ENCODE results near the gene TMEM63B. TPM values are rescaled to one million over a fixed set of nuclear protein-coding genes. Genes with fewer than 3 reads are reported as not detected.
"Not testable (repeated sequence)": the region's sequence is repeated elsewhere in the genome, so short reads cannot be mapped to it uniquely, and the experiment has no call there.

Gene TMEM63B
- polyA plus RNA-seq, 1 donor = 17.7 TPM

DNA sequence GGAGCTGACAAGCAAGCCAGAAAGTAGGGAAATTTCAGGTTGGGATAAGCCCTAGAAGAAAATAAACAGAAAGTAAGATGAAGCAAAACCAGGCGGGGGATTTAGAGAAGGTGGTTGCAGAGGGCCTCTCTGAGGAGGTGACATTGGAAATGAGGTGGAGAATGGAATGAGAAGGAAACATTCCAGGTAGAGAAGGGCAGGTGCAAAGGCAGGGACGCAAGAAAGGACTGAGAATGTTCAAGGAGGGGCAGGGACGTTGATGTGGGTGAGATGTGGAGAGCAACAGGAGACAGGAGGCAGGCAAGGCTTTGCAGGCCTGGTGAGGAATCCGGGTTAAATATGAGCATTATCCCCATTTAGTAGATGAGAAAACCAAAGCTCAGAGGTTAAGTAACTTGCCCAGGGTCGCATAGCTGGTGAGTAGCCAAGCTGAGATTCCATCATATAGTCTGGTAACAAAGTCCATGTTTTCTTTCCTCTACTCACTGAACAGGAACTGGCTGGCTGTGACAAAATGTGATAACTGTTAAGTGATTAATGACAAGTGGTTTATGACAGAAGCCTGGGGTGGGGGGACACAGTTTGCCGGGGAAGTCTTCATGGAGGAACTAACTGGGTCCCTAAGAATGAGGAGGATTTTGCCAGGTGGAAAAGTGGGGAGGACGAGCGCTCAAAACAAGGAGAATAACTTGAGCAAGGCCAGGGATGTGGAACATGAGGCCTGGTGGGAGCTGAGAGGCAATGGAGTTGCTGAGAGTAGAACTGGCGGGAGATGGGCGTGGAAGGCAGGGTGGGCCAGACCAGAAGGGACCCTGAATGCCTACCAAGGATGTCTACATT, 32.7 kb upstream of the TMEM63B start:
- DNase-seq (ENCODE audit: low read depth) = no peak

DNA sequence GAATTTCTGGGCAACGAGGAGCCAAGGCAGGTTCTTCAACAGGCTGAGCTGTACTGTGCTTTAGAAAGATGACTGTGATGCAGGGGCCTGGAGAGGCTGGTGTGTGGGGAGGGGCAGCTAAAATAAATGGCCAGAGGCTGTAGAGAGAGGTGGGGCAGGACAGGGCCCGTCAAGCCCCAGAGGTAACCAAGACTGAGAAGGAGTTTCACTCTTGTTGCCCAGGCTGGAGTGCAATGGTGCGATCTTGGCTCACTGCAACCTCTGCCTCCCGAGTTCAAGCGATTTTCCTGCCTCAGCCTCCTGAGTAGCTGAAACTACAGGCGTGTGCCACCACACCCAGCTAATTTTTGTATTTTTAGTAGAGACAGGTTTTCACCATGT, 32.1 kb upstream of the TMEM63B start:
- not testable (repeated sequence) for DNase-seq (ENCODE audit: low read depth)

DNA sequence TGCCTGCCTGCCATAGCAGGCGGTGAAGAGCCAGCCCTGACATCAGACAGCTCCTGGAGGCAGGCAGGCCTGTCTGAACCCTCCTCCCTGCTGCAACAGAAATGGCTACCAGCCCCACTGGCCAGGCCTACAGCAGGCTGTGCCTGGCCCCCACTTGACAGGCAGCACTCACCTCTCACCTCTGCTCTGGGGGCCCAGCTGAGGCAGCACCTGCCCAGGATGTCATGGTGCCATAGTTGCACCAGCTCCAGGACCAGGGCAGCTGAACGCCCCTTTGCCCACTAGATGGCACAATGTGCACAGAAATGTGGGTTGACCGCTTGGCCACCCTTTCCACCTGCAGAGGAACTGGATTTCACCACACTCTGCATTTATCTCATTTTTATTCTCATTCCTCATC, 30.7 kb upstream of the TMEM63B start:
- DNase-seq (ENCODE audit: low read depth) = no peak

DNA sequence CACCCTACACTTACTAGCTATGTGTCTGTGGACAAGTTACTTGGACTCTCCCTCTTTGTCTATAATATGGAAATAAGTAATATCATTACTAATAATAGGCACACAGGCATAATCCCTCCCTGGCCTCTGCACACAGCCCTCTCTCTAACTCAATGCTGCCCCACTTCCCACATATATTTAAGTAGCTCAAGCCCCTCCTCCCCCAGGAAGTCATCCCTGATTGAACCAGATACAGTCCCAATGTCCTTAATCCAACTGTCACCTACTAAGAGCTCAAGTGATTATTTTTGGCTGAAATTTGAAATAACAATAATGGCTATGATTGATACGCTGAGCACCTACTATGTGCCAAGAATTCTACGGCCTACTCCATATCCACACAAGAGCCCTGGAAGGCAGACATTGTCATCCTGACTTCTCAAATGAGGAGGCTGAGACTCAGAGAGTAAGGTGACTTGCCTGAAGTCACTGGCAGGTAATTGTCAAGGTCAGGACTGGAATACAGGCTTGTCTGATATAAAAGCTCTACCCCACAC, 29.5 kb upstream of the TMEM63B start:
- no peak for DNase-seq (ENCODE audit: low read depth)

DNA sequence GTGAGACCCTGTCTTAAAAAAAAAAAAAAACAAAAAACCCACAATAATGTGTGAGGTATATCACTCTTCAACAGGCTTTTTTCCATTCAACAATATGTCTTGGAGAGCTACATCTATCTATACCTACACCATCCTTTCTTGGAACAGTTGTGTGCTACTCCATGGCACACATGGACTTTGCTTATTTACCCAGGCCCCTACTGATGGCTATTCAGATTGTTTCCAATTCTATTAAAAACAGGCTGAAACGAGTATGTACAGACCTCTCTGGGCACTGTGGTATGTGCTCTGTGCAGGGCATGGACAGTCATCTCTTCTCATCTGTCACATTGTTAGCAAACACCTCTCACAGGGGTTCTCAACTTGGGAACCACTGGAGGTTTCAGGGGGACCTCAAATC, 28.2 kb upstream of the TMEM63B start:
- no peak for DNase-seq (ENCODE audit: low read depth)

DNA sequence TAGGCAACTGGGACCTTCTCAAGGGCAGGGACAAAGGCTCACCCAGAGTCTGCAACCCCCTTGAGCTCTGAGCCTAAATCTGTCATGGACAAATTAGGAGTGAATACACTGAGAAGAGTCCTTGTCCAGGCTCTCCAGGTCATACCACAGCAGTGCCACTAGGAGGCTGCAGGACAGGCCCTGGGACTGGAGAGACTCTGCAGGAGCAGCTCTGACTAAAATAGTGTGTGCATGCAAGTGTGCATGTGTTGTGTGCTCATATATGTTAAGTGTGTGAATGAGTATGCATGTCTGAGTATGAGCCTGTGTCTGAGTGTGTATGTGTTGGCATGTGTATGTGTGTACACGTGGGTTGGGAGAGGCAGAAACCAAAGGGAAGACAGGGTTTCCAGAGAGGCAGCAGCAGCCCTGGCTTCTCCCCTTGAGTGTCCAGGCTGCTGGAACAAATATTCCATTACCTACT, 27.2 kb upstream of the TMEM63B start:
- DNase-seq (ENCODE audit: low read depth) = no peak

DNA sequence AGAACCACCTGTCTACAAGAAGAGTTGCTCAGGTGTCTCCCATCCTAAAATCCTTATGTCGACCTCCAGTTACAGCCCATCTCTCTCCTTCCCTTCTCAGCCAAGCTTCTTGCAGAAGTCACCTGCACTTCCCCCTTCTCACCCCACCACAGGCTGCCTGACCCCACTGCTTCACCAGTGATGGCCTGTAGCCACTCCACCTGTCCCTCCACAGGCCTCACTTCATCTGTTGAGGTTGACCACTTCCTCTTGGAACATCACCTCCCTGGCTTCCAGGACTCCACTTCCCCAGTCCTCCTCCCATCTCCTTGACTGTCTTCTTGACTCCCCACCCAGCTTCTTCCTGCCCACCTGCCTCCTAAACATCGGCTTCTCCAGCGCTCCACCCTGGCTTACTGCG, 25.5 kb upstream of the TMEM63B start:
- DNase-seq (ENCODE audit: low read depth) = no peak

DNA sequence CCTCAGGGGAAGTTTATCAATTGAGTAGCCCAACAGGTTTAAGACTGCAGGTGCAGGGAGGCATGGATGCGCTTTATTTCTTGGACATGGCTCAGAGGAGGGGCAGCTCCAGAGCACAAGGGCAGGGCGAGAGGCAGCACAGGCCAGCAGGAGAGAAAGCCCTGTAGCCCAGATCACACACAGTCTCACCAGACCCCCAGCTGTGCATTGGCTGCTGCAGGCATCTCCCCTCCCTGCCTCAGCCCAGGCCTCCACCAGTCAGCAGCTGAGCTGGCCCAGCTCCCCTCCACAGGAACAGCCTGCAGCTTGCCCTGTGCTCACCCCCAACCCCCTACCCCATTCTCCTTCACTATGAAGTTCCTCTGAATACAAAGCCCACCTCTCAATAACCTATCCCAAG, 24.8 kb upstream of the TMEM63B start:
- DNase-seq (ENCODE audit: low read depth) = no peak

DNA sequence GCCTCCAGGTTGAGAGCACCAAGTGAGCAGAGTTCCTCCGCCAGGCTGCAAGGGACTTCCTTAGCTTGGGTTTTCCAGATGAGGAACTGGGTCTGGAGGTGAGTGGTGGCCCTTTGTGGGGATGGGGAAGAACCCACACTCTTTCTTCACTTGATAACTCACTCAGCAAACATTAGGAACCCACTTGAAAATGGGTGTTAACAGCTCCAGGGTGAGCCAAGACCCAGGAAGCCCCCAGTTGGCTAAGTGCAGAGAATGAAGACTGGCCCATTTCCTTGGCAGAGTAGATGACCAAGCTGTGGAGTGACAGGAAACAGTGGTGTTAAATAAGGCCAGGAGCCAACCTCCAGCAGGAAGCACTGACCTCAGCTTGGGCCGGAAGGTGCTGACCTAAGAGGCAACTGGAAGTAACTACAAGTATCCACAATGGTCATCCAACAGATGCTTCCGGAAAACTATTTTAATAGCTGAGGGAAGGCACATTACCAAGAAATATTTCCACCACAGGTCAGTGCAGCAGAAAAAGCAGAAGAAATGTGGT, 22.8 kb upstream of the TMEM63B start:
- DNase-seq (ENCODE audit: low read depth) = no peak

DNA sequence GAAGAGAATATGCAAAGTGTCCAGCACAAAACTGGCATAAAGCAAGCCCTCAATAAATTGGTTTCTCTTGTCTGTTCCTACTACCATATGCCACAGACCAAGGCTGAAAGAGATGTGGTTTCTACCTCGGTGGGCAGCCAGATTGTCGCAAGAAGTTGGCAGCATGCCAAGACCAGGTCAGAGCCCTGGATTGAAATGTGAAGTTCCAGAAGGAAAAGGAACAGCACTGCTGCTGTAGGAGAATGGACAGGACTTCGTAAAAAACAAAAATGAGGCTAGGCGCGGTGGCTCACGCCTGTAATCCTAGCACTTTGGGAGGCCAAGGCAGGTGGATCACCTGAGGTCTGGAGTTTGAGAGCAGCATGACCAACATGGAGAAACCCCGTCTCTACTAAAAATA, 22.2 kb upstream of the TMEM63B start:
- no peak for DNase-seq (ENCODE audit: low read depth)

DNA sequence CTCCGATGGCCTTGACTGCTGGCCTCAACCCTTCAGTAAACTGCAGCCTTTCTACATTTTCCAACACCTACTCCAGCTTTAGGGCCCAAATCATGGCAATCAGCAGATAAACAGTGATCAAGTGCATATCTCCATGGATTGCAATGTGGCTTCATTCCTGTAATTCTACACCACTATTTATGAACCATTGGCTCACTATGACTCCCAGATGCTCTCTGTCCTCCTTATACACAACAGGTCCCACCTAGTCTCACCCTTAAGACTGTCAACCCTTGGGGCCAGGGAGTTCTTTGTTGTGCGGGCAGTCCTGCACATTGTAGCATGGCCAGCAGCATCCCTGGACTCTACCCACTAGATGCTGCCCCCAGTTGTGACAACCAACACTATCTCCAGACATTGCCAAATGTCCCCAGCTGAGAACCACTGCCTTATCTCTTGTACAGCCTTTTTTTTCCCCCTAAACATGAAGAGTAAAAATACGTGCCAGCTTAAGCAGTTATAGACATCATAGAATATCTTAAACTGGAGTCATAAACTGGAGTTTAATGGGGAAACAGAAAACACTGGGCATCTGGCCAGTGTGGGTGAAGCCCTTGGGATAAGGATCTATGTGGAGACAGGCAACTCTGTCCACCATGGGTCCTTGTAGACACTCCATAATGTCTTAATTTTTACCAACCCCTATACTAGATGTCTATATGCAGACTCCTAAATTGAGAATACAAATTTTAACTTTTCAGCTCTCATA, 21.2 kb upstream of the TMEM63B start:
- no peak for DNase-seq (ENCODE audit: low read depth)

DNA sequence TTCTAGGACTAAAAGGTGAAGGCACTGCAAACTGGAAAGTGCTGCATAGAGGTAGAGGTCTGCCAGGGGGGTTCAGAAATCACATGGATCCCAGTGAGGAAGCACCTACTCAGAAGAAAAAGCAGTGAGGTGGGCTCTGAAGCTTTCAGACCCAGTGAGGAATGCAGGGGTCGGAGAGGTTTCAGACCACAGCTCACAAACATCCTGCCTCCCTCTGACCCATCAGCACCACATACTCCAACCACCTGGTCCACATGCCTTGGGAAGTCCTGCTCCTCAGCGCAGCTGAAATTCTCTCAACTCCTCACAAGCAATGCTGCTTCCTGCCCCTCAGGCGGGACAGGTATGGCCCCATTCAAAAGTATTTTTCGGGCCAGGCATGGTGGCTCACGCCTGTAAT, 20.3 kb upstream of the TMEM63B start:
- DNase-seq (ENCODE audit: low read depth) = no peak

DNA sequence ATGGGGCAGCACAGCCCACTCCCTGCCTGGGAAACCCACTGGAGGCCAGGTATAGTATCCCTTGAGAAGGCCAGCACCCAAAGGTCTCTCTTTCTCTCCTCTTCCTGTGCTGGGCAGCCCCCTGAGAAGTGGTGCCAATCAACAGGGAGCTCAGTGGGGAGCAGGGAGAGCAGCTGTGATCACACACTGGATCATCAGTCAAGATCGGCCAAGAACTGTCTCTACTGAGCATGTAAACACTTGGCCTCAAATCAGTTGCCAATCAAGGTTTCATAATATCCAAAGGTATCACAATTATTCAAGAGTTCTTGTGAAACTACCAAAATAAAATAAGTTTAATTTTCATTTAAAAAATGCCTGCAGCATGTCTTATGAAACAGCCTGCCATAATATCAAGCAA, 18.9 kb upstream of the TMEM63B start:
- no peak for DNase-seq (ENCODE audit: low read depth)

DNA sequence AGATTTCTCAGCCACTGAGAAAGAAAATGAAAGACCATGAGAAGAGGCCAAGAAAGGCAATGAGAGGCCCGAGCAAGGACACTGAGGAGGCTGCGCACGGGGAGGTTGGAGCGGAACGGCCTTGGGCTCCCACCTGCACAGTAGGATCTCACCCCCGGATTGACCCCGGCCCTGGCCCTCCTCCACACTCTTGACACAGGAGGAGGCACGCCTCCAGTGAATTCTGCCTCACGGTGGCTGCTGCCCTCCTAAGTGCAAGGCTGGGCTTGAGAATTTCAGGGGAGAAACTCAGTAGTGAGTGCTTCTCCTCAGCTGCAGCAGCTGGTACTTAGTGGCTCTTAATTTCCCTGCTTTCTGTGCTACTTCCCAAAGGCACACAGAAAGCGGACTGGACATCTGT, 18.1 kb upstream of the TMEM63B start:
- DNase-seq (ENCODE audit: low read depth) = no peak

DNA sequence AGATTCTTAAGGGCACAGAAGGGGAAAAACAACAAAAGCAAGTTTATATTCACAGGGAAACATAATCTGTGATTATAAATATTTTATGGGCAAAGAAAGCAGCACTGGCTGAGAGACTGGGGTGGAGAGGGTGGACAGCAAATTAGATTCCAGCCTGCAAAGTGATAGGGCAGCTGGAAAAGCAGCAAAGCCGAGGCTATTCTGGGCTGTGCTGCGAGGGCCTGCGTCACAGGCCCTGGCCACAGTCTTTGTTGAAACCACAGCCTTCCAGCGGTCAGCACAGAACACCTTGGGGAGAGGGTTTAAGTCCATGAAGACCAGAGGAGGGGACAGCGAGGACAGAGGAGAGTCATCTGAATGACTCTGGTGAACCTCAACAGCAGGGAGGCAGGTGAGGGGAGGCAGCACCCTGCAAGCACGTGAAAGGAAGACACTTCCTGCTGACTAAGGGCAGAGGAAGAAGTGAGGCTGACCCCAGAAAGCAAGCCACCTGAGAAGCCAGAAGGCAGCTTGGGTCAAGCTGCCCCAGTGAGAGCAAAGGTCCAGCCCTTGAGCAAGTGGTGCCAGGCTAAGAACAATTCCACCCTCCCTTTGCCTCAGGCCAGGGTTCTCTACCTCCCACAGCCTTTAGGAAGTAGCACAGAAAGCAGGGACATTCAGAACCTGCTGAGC, 17.2 kb upstream of the TMEM63B start:
- DNase-seq (ENCODE audit: low read depth) = no peak

DNA sequence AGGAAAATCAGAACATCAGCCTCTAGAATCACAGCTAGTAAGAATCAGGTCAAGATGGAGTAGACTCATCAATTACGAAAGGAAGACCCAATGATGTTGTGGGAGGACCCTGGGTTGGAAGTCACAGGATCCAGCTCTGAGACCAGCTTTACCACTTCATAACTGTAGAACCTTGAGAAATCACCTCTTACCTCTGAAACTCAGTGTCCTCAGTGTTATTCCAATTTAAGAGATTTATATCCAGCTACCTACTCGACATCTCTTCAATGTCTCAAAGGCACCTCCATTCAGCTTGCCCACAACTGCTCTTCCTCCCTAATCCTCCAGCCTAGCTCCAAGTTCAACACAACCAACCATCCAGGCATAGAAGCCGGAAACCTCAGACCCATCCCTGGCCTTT, 16.4 kb upstream of the TMEM63B start:
- no peak for DNase-seq (ENCODE audit: low read depth)

DNA sequence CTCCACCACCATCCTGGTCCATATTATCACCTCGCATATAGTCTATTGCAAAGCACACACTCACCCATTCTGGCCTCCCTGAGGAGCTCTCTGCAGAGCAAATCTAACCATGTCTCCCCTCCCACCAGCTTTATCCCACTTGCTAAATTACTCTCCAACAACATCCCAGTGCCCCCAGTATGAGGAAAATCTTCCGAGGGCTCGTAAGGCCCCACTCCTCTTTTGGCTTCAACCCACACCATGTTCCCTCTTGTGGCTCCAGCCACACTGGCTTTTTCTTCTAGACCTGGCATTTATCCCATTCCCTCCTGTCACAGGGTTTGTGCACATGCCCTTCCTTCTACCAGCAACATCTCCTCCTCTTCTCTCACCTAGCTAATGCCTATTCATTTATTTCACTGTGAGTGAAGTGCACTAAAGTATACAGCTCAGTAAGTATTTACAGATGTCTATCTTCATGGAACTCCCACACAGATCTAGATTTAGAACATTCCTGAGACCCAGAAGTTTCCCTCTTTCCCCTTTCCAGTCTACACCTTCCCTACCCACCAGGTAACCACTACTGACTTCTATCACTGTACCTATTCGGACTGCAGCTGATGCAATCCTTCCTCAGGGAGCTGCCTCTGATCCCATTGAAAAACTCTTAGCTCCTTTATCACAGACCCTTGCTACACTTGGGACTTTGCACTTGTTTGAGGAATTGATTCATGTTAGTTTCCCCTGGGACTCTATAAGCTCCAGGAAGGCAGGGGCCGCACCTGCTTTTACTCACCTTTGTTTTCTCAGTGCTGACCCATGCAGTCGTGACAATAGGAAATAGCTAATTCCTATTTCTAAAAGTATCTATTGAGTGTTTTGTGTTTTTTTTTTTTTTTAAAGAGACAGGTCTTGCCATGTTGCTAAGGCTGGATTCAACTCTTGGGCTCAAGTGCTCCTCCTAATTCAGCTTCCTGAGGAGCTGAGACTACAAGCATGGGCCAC, 15.6 kb upstream of the TMEM63B start:
- DNase-seq (ENCODE audit: low read depth) = no peak

DNA sequence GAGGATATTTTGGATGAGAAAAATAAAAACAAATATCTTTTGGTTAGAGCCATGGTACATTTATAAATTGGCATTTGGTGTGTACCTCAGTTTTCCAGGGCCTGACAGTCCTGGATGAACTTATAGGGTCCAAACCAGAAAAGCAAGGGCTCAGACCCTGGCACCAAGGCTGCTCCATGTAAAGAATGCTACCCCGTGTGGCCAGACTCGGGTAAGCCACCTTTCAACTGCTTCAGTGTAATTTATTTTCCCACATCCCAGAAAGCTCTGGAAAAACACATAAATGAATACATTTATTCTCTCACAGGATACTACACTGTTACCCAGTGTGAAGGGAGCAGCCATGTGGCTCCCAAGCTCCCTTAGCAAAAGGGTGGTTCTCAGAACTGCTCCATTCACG, 13.9 kb upstream of the TMEM63B start:
- no peak for DNase-seq (ENCODE audit: low read depth)

DNA sequence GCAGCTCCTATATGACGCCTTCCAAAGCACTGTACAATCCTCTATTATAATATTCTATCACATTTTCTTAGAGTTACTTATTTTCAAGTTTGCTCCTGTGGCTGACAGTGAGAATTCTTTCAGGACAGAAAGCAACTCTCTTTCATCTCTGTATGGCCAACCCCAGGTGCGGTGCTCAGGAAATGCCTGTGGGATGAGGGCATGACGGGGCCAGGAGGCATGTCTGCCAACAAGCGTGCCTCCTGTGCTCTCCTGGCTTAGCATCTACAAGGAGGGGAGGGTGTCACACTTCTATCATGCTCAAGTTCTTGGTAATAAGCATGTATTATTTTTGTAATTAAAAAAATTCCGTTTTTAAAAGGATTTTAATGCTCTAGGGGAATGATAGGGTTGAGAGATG, 11.5 kb upstream of the TMEM63B start:
- no peak for DNase-seq (ENCODE audit: low read depth)

DNA sequence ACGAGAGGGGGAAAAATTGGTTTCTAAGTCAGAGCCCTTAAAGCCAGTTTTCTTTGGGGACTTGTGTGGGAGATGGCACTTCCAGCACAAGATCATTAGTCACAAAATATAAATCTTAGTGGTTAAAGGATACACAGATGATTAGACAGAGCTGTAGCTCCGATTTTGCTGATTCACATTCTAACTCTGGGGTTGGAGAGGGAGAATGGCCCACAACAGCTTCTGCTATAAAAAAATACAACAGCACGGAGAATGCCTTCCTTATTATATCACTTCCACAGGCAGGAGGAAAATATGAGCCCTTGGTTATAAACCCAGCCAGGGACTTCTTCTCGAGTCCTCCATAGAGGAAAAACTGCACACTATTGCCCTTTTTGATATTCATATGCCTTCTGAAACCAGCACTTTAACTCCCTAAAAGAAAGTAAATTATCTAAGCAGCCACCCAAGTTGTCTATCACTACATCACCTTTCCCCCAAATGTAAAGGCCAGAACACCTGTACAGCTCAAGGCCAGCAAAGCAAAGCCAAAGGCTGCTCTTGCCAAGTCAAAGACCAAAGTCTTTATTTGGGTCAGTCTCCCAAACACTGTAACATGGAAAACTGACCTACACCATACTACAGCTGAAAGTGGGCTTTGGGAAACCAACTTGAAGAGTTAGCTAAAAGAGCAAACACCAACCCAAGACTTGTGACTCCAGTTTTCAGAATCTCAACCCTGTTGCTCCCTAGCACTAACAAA, 10.5 kb upstream of the TMEM63B start:
- peak; percentile 16 for DNase-seq (ENCODE audit: low read depth)

Measured in forelimb muscle (tissue), 1 donor.